Coronary artery (tissue), 2 donors: Measurements from ENCODE around the gene CHEK2.

Experiments
- DNase-seq: peaks from one replicate; pipeline ENCODE4 v3.0.0-alpha.2; 2017; ENCODE audit warnings: low spot score
- H3K27ac ChIP-seq, 2 donors: fragments of 200-600 bp; sonication (generic); one replicate each; pipeline ENCODE4 v1.5.1; 2016 to 2019
- H3K4me3 ChIP-seq: fragments of 200-600 bp; sonication (generic); 2 replicates; pipeline ENCODE4 v1.5.1; 2016; ENCODE audit warnings: mild to moderate bottlenecking, moderate library complexity
- TF ChIP-seq, protein P1 (sequence below): fragments of 200-600 bp; sonication (generic); IDR thresholded peaks from one replicate; pipeline ENCODE4 v1.5.1; 2019; ENCODE audit warnings: antibody characterized with exemption

Gene CHEK2

DNA sequence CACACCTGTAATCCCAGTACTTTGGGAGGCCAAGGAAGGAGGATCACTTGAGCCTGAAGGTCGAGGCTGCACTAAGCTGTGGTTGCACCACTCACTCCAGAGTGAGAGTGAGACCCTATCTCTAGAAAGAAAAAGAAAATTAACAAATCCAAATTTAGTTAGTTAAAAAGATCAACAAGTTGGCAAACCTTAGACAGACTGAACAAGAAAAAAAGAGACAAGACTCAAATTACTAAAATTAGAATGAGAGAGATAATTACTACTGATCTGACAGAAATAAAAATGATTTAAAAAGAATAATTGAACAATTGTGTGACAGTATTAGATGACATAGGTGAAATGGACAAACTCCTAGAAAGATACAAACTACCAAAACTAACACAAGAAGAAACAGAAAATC, 13.6 kb downstream of the CHEK2 start:
- TF ChIP-seq, protein P1, sequence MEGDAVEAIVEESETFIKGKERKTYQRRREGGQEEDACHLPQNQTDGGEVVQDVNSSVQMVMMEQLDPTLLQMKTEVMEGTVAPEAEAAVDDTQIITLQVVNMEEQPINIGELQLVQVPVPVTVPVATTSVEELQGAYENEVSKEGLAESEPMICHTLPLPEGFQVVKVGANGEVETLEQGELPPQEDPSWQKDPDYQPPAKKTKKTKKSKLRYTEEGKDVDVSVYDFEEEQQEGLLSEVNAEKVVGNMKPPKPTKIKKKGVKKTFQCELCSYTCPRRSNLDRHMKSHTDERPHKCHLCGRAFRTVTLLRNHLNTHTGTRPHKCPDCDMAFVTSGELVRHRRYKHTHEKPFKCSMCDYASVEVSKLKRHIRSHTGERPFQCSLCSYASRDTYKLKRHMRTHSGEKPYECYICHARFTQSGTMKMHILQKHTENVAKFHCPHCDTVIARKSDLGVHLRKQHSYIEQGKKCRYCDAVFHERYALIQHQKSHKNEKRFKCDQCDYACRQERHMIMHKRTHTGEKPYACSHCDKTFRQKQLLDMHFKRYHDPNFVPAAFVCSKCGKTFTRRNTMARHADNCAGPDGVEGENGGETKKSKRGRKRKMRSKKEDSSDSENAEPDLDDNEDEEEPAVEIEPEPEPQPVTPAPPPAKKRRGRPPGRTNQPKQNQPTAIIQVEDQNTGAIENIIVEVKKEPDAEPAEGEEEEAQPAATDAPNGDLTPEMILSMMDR = no peak
- Histone ChIP-seq H3K27ac (no peak overlapping the region), H3K4me3 (no peak overlapping the region)
- DNase-seq = no peak

DNA sequence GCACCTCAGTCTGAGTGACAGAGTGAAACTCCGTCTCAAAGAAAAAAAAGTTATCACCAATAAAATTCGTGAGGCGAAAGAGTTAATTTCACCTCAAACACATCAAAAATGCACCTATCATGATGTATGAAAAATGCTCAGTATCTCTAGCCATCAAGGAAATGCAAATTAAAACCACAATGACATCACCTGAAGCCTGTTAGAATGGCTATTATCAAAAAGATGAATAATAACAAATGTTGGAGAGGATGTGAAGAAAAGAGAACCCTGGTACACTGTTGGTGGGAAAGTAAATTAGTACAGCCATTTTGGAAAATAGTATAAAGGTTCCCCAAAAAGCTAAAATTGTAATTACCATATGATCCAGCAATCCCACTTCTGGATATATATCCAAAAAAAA, 23.6 kb downstream of the CHEK2 start:
- Histone ChIP-seq H3K27ac (no peak overlapping the region), H3K4me3 (no peak overlapping the region)
- TF ChIP-seq, protein P1 = no peak
- DNase-seq = no peak

DNA sequence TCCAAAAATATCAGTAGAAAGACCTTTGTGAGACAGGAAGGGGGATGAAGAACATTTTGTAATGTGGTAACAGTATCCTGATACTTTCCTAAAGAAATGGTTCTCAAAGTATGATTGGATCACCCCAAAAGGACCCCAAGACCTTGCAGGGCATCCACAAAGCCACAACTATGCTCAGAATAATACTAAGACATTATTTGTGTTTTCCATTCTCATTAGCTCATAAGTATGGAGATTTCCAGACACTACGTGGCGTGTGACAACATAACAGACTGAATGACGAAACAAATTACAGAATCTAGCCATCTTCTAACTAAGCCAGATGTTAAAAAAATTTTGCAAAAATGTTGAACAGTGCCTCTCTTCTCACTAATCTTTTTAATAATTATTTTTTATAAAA, 24.9 kb downstream of the CHEK2 start:
- Histone ChIP-seq H3K27ac (no peak overlapping the region), H3K4me3 (no peak overlapping the region)
- TF ChIP-seq, protein P1 = no peak
- no peak for DNase-seq

DNA sequence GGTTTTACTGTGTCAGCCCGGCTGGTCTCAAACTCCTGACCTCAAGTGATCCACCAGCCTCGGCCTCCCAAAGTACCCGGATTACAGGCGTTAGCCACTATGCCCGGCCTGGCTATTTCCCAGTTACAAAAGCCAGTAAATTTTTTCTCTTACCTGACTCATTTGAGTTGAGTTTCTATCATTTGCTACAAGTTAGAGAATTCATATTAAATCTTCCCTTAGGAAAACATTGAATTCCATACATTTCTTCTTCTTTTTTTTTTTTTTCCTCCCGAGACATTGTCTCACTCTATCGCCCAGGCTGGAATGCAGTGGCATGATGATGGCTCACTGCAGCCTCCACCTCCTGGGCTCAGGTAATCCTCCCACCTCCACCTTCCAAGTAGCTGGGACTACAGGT, 26.0 kb downstream of the CHEK2 start:
- TF ChIP-seq, protein P1 = no peak
- DNase-seq = no peak
- Histone ChIP-seq H3K27ac (no peak overlapping the region), H3K4me3 (no peak overlapping the region)

DNA sequence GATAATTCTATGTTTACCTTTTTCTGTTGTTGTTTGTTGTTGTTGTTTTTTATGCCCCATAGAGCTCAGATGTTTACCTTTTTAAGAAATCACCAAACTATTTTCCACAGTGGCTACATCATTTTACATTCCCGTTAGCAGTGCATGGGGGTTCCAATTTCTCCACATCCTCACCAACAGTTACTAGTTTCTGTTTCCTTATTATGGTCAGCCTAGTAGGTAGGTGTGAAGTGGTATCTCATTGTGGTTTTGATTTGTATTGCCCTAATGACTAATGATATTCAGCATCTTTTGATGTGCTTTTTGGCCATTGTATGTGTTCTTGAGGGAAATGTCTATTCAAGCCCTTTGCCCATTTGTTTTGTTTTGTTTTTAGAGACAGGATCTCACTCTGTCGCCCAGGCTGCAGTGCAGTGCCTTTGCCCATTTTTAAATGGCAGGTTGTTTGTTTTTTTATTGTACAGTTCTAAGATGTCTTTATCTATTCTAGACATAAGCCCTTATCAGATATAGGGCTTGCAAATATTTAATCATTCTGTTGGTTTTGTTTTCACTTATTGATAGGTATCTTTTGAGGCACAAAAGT, 27.5 kb downstream of the CHEK2 start:
- TF ChIP-seq, protein P1 = no peak
- Histone ChIP-seq H3K4me3 (no peak overlapping the region), H3K27ac (no peak overlapping the region)
- DNase-seq = no peak

DNA sequence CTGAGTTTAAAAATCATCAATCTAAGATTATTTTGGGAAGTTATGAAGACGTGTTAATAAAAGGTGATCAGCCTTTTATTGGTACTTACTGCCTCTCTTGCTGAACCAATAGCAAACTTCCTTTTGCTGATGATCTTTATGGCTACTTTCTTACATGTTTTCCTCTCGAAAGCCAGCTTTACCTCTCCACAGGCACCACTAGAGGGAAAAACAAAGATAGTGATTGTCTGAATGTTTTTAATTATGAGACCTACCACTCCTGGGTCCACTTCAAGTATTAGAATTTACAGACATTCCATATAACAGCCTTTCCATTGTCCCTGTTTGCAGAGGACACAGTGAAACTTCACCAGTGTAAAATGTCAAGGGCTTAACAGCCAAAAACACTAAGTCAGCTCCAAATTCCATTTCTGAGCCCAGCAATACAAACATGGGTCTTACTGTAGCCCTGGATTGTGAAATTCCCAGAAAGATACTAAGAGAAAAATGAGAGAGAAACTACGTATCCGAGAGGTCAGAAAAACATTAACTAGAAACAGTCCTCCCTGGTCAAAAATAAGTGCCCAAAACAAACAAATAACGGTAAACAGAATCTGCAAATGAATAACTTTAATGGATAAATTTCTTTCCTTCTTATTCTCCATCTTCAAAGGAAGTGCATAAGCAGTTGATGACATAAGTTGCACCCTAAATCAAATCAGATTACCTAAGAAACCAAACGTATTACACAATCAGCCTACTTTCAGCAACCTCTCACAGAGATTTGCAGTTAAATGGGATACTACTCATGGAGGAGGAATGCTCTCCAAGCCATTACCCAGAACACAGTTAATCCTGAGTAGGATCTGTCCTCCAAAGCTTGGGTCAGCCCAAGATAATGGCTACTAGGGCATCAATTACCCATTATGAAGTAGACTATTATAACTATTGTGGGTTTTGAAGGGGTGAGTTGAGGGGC, 29.5 kb downstream of the CHEK2 start:
- Histone ChIP-seq H3K27ac (peak overlapping the region; percentile 1 to 70), H3K4me3 (peak overlapping the region; percentile 30)
- TF ChIP-seq, protein P1 = no peak
- no peak for DNase-seq

DNA sequence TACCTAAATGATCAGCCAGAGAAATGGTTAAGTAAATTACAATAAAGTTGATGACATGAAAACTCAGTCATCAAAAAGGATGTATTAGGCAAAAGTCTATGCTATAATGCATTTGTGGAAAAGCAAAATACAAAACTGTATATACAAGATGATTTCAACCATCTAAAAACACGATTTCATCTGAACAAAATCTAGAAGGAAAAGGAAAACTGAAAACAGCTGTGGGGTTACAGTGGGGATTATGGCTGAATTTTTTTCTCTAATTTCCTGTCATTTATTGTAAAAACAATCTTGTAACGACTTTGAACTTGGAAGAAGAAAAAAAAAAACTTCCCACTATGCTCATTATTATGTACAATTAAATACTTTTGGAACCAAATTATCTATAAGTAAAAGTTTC, 30.3 kb downstream of the CHEK2 start:
- TF ChIP-seq, protein P1 = no peak
- no peak overlapping the region for H3K4me3 ChIP-seq
- DNase-seq = no peak
- no peak overlapping the region for H3K27ac ChIP-seq
